T-cell (primary cell): ENCODE data around the gene HLA-DRA. TPM values are rescaled to one million over a fixed set of nuclear protein-coding genes. Genes with fewer than 3 reads are reported as not detected.
A peak's percentile ranks its signal among the peaks of the same experiment; 100 is the strongest.
"Not testable (repeated sequence)": the region's sequence is repeated elsewhere in the genome, so short reads cannot be mapped to it uniquely, and the experiment has no call there.

Source experiments
- ATAC-seq, 4 experiments: fragments of 200-7000 bp in 3 of 4; fragments of 150-1000 bp in 1 of 4; cut with Tn5 transposase; replicated peaks in 1 of 4; 1 replicate in 3 of 4; 2 replicates in 1 of 4; pipeline ENCODE4 v1.10.0; 2021; ENCODE audit warnings: moderate library complexity in 3 of 4, mild to moderate bottlenecking in 2 of 4, moderate number of reproducible peaks in 1 of 4
- CTCF ChIA-PET, 2 donors: fragments of 300-600 bp; sonication (Branson Sonifier 250); formaldehyde crosslinking; loops; one replicate each; lab custom pipeline; 2022; ENCODE audit warnings: antibody characterized with exemption in 2 of 2; lab: Charles Lee
- POLR2A ChIA-PET, 2 donors: fragments of 300-600 bp; sonication (Branson Sonifier 250); formaldehyde crosslinking; loops; one replicate each; lab custom pipeline; 2022; ENCODE audit warnings: antibody characterized with exemption in 2 of 2; lab: Charles Lee
- DNase-seq, 35 experiments: peaks; one replicate each; pipeline versions ENCODE4 v3.0.0 to v3.0.0-alpha.2; 2013 to 2023
- H3K27ac ChIP-seq: one replicate; pipeline ENCODE4 v1.5.1; 2013; ENCODE audit warnings: low read length
- H3K27me3 ChIP-seq, 2 experiments: replicated peaks in 1 of 2; 1 replicate in 1 of 2; 2 replicates in 1 of 2; pipeline versions ENCODE4 v1.6.1 to v1.7.0; 2013; ENCODE audit warnings: low read length in 1 of 2, mixed read lengths in 1 of 2; ENCODE audit not compliant: control insufficient read depth in 2 of 2, insufficient read depth in 2 of 2; ENCODE audit errors: extremely low read depth in 1 of 2
- H3K36me3 ChIP-seq, 2 donors: 1 replicate in 1 of 2; 2 replicates in 1 of 2; pipeline versions ENCODE4 v1.6.1 to v1.7.0; 2013; ENCODE audit warnings: low read length in 1 of 2; ENCODE audit not compliant: control insufficient read depth in 2 of 2, insufficient read depth in 1 of 2; ENCODE audit errors: extremely low read depth in 1 of 2
- H3K4me1 ChIP-seq, 2 experiments: 1 replicate in 1 of 2; 2 replicates in 1 of 2; pipeline versions ENCODE4 v1.6.1 to v1.7.0; 2013; ENCODE audit warnings: low read length in 2 of 2, mixed read lengths in 1 of 2; ENCODE audit not compliant: insufficient read depth in 2 of 2, control insufficient read depth in 1 of 2; ENCODE audit errors: extremely low read depth in 1 of 2
- H3K4me3 ChIP-seq, 2 donors: 1 replicate in 1 of 2; 2 replicates in 1 of 2; pipeline versions ENCODE4 v1.5.1 to v1.7.0; 2013; ENCODE audit warnings: mild to moderate bottlenecking in 2 of 2, low read length in 1 of 2, moderate library complexity in 1 of 2; ENCODE audit not compliant: control insufficient read depth in 1 of 2; ENCODE audit errors: extremely low read depth in 1 of 2
- H3K9me3 ChIP-seq: 2 replicates; pipeline ENCODE4 v1.7.0; 2013
- H3K27ac Mint-ChIP-seq, 2 donors: one replicate each; pipeline ENCODE4 v1.8.0; 2020 to 2021; ENCODE audit warnings: mild to moderate bottlenecking in 2 of 2, mixed read lengths in 2 of 2
- H3K27me3 Mint-ChIP-seq, 2 donors: one replicate each; pipeline ENCODE4 v1.8.0; 2021 to 2022; ENCODE audit warnings: mixed read lengths in 2 of 2
- H3K36me3 Mint-ChIP-seq: one replicate; pipeline ENCODE4 v1.8.0; 2021; ENCODE audit warnings: mixed read lengths
- H3K4me1 Mint-ChIP-seq, 3 donors: one replicate each; pipeline ENCODE4 v1.8.0; 2020 to 2022; ENCODE audit warnings: mixed read lengths in 3 of 3, mild to moderate bottlenecking in 1 of 3
- H3K4me3 Mint-ChIP-seq, 3 donors: one replicate each; pipeline ENCODE4 v1.8.0; 2020 to 2022; ENCODE audit warnings: mild to moderate bottlenecking in 3 of 3, mixed read lengths in 3 of 3, moderate library complexity in 3 of 3
- H3K9me3 Mint-ChIP-seq, 3 donors: one replicate each; pipeline ENCODE4 v1.8.0; 2020 to 2022; ENCODE audit warnings: mixed read lengths in 3 of 3
- WGBS: methylation state at CpG from one replicate; pipeline ENCODE4 v1.1.5; 2013; ENCODE audit warnings: missing lambda C conversion rate; ENCODE audit not compliant: insufficient coverage; 5-methylcytosine and 5-hydroxymethylcytosine counted together
- total RNA-seq, 35 experiments: library from RNA in 6 of 35; stranded (reverse) in 6 of 35; fragments of 120-200 nt in 1 of 35; gene quantifications; one replicate each; pipeline versions ENCODE4 v1.2.1 to v1.2.4 and lab custom pipeline; 2013 to 2026

Gene HLA-DRA
- total RNA-seq, 5 donors from 2014 or later (not counting 1 experiment from before 2014, with no cell fraction given), result 41.1 to 131 (median 47.9) TPM

GRCh38 chr6:32460528-32460927 lies 20.8 kb downstream of the HLA-DRA start:
- H3K9me3 ChIP-seq, result no peaks in the 10 kb centered on the region
- Mint-ChIP-seq H3K4me1 (peaks cover 2 to 12% (median 10%) of the 10 kb centered on the region in 3 donors), H3K27ac (peak overlapping the region in 1 of 2 donors; percentile 8), H3K27me3 (peaks cover 55 to 64% of the 10 kb centered on the region in 2 donors), H3K36me3 (no peaks in the 10 kb centered on the region), H3K4me3 (peak overlapping the region in 2 of 3 donors; percentile 2 to 9), H3K9me3 (peaks cover 0 to 9% (median 4%) of the 10 kb centered on the region in 3 donors)
- ATAC-seq, result no peak
- no peak overlapping the region for H3K27ac ChIP-seq
- POLR2A ChIA-PET, result no interaction called here
- CTCF ChIA-PET, result interaction anchor here in 1 of 2 donors (0.8 kb wide), 1 partner anchor 14 kb away, joined by 3 read pairs; no protein-coding TSS in a partner anchor
- H3K36me3 ChIP-seq, result no peaks in the 10 kb centered on the region
- H3K27me3 ChIP-seq, result peaks cover 0 to 22% of the 10 kb centered on the region in 2 experiments
- WGBS, result no CpG with 5 or more reads among the region's 4 CpGs
- DNase-seq, result no peak
- H3K4me3 ChIP-seq, result no peak overlapping the region
- peaks cover 0 to 5% of the 10 kb centered on the region in 2 experiments for H3K4me1 ChIP-seq

DNA sequence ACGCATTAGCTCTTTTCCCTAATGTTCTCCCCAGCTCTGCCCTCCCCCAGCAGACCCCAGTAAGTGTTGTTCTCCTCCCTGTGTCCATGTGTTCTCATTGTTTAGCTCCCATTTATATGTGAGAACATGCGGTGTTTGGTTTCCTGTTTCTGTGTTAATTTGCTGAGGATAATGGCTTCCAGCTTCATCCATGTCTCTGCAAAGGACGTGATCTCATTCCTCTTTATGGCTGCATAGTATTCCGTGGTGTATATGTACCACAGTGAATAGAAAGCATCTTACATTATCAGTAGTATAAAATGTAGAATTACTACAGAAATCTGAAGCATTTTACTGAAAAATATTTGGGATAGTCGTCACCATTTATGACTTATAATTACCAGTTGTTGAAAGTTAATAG lies 21.8 kb downstream of the HLA-DRA start:
- WGBS, result no CpG with 5 or more reads among the region's 5 CpGs
- Mint-ChIP-seq H3K27me3 (peaks cover 50 to 59% of the 10 kb centered on the region in 2 donors), H3K9me3 (peaks cover 1 to 15% (median 8%) of the 10 kb centered on the region in 3 donors), H3K27ac (no peak overlapping the region), H3K4me1 (peaks cover 2 to 12% (median 10%) of the 10 kb centered on the region in 3 donors), H3K4me3 (no peak overlapping the region), H3K36me3 (peaks cover 1% of the 10 kb centered on the region)
- Histone ChIP-seq H3K36me3 (no peaks in the 10 kb centered on the region), H3K4me1 (peaks cover 0 to 5% of the 10 kb centered on the region in 2 experiments), H3K9me3 (no peaks in the 10 kb centered on the region), H3K27me3 (peaks cover 0 to 21% of the 10 kb centered on the region in 2 experiments), H3K4me3 (no peak overlapping the region), H3K27ac (no peak overlapping the region)
- ATAC-seq (no peak), DNase-seq (no peak)
- ChIA-PET POLR2A (no interaction called here), CTCF (interaction anchor here in 1 of 2 donors (0.7 to 1.1 kb wide), 2 partner anchors 22 to 265 kb away, joined by 3 to 4 read pairs; no protein-coding TSS in a partner anchor)

DNA sequence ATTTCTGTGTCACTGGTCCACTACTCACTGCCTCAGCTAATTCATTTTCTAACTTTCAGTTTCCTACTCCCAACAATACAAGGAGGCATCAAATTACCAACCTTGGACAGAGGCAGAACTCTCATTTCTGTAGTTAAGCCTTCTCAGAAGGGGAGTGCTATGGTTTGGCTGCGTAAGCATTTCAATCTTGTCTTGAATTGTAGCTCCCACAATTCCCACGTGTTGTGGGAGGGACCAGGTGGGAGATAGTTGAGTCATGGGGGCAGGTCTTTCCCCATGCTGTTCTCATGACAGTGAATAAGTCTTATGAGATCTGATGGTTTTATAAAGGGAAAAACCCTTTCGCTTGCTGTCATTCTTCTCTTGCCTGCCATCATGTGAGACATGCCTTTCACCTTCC lies 22.9 kb downstream of the HLA-DRA start:
- CTCF ChIA-PET, result interaction anchor here in 1 of 2 donors (1.1 kb wide), 1 partner anchor 21 kb away, joined by 3 read pairs; no protein-coding TSS in a partner anchor
- H3K36me3 Mint-ChIP-seq, result peaks cover 4% of the 10 kb centered on the region
- no peak for DNase-seq

DNA sequence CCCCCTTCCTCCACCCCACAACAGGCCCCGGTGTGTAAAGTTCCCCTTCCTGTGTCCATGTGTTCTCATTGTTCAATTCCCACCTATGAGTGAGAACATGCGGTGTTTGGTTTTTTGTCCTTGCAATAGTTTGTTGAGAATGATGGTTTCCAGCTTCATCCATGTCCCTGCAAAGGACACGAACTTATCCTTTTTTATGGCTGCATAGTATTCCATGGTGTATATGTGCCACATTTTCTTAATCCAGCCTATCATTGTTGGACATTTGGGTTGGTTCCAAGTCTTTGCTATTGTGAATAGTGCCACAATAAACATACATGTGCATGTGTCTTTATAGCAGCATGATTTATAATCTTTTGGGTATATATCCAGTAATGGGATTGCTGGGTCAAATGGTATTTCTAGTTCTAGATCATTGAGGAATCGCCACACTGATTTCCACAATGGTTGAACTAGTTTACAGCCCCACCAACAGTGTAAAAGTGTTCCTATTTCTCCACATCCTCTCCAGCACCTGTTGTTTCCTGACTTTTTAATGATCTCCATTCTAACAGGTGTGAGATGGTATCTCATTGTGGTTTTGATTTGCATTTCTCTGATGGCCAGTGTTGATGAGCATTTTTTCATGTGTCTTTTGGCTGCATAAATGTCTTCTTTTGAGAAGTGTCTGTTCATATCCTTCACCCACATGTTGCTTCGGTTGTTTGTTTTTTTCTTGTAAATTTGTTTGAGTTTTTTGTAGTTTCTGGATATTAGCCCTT lies 28.2 kb downstream of the HLA-DRA start:
- H3K36me3 ChIP-seq, H3K27ac ChIP-seq, H3K27ac Mint-ChIP-seq, H3K4me3 Mint-ChIP-seq, H3K36me3 Mint-ChIP-seq, H3K4me3 ChIP-seq, H3K4me1 ChIP-seq, H3K27me3 ChIP-seq, H3K9me3 ChIP-seq, H3K4me1 Mint-ChIP-seq, CTCF ChIA-PET, ATAC-seq, DNase-seq, POLR2A ChIA-PET: not testable (repeated sequence)
- peaks cover 4 to 20% (median 11%) of the 10 kb centered on the region in 3 donors for H3K9me3 Mint-ChIP-seq
- H3K27me3 Mint-ChIP-seq, result peaks cover 30 to 34% of the 10 kb centered on the region in 2 donors
- no CpG with 5 or more reads among the region's 5 CpGs for WGBS

More for the DNA sequence above, 22.9 kb downstream of the HLA-DRA start:
- no peak for ATAC-seq
- peaks cover 4 to 20% (median 11%) of the 10 kb centered on the region in 3 donors for H3K9me3 Mint-ChIP-seq
- Histone ChIP-seq H3K4me1 (peaks cover 0 to 5% of the 10 kb centered on the region in 2 experiments), H3K27me3 (peaks cover 0 to 20% of the 10 kb centered on the region in 2 experiments), H3K9me3 (no peaks in the 10 kb centered on the region), H3K4me3 (no peak overlapping the region), H3K36me3 (no peaks in the 10 kb centered on the region), H3K27ac (no peak overlapping the region)
- no peak overlapping the region for H3K4me3 Mint-ChIP-seq
- peaks cover 44 to 52% of the 10 kb centered on the region in 2 donors for H3K27me3 Mint-ChIP-seq
- POLR2A ChIA-PET, result no interaction called here
- WGBS, result no CpG with 5 or more reads among the region's 3 CpGs
- peaks cover 2 to 12% (median 10%) of the 10 kb centered on the region in 3 donors for H3K4me1 Mint-ChIP-seq
- H3K27ac Mint-ChIP-seq, result no peak overlapping the region

DNA sequence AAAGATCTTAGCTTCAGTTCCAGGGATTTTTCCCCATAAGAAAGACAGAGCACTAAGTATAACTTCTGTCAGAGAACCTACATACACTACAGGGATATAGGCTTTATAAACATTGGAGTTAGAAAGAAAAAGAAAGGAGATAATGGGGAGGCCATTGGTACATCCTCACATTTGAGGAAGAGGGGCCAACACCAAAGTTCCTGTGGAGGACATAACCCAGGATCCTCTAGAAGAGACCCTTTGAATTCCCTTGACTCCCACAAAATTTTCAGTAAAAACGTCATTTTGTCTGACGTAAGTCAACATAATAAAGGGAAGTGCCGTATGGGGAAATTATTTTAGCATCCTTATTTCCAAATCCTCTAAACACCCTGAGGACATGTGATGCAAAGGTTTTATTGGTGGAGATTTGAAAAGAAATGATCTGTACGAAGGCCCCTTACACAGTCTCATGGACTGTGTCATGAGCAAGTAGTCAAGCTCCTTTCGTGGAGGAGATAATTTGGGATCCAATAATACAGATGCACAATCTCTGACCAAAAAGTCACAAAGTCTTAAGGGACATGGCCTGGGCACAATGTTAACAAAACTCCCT lies 33.2 kb downstream of the HLA-DRA start:
- no peaks in the 10 kb centered on the region for H3K9me3 ChIP-seq
- peaks cover 0 to 4% of the 10 kb centered on the region in 2 experiments for H3K27me3 ChIP-seq
- ATAC-seq, result no peak
- no CpG with 5 or more reads among the region's 5 CpGs for WGBS
- no peak overlapping the region for H3K27ac ChIP-seq
- ChIA-PET POLR2A (interaction anchor here in 1 of 2 donors (0.7 kb wide), 1 partner anchor 108 kb away, joined by 3 read pairs; no protein-coding TSS in a partner anchor), CTCF (no interaction called here)
- no peak for DNase-seq
- H3K9me3 Mint-ChIP-seq, result no peaks in the 10 kb centered on the region
- no peaks in the 10 kb centered on the region for H3K36me3 Mint-ChIP-seq
- H3K4me1 Mint-ChIP-seq, result peaks cover 3 to 6% (median 5%) of the 10 kb centered on the region in 3 donors
- H3K36me3 ChIP-seq, result no peaks in the 10 kb centered on the region
- H3K27me3 Mint-ChIP-seq, result peaks cover 23 to 50% of the 10 kb centered on the region in 2 donors
- no peaks in the 10 kb centered on the region for H3K4me1 ChIP-seq
- H3K4me3 ChIP-seq, result no peak overlapping the region
- H3K4me3 Mint-ChIP-seq, result no peak overlapping the region
- H3K27ac Mint-ChIP-seq, result no peak overlapping the region
